ENCODE results near the gene PDE8A.

Gene PDE8A, protein sequence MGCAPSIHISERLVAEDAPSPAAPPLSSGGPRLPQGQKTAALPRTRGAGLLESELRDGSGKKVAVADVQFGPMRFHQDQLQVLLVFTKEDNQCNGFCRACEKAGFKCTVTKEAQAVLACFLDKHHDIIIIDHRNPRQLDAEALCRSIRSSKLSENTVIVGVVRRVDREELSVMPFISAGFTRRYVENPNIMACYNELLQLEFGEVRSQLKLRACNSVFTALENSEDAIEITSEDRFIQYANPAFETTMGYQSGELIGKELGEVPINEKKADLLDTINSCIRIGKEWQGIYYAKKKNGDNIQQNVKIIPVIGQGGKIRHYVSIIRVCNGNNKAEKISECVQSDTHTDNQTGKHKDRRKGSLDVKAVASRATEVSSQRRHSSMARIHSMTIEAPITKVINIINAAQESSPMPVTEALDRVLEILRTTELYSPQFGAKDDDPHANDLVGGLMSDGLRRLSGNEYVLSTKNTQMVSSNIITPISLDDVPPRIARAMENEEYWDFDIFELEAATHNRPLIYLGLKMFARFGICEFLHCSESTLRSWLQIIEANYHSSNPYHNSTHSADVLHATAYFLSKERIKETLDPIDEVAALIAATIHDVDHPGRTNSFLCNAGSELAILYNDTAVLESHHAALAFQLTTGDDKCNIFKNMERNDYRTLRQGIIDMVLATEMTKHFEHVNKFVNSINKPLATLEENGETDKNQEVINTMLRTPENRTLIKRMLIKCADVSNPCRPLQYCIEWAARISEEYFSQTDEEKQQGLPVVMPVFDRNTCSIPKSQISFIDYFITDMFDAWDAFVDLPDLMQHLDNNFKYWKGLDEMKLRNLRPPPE

DNA sequence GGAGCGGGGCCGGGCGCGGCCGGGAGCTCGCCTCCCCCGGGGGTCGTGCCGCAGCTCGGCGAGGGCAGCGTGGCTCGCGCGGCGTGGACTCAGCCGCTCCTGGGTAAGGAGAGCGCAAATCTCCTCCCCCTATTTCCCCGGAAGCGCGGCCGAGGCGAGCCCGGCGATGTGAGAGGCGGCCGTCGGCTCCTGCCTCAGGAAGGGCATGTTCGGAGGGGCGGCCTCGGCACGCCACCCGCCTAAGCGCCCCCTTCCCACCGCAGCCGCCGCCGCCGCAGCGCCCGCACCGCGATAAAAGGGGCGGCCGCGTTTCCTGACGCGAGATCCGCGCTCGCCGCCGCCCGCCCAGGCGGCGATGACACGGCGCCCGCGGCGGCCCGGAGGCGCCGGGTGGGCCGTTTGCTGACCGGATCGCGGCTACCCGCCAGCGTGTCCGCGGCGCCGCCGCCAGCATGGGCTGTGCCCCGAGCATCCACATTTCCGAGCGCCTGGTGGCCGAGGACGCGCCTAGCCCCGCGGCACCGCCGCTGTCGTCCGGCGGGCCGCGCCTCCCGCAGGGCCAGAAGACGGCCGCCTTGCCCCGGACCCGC is at the start of gene PDE8A:
PDE8A (plus strand) TSS at position 146 of the 590 bp plus-strand sequence; CDS start at position 453, 307 bp downstream.
- peak; percentile 24 to 44 for DNase-seq (ENCODE audit: low read depth in 1 of 2, low spot score in 1 of 2)

DNA sequence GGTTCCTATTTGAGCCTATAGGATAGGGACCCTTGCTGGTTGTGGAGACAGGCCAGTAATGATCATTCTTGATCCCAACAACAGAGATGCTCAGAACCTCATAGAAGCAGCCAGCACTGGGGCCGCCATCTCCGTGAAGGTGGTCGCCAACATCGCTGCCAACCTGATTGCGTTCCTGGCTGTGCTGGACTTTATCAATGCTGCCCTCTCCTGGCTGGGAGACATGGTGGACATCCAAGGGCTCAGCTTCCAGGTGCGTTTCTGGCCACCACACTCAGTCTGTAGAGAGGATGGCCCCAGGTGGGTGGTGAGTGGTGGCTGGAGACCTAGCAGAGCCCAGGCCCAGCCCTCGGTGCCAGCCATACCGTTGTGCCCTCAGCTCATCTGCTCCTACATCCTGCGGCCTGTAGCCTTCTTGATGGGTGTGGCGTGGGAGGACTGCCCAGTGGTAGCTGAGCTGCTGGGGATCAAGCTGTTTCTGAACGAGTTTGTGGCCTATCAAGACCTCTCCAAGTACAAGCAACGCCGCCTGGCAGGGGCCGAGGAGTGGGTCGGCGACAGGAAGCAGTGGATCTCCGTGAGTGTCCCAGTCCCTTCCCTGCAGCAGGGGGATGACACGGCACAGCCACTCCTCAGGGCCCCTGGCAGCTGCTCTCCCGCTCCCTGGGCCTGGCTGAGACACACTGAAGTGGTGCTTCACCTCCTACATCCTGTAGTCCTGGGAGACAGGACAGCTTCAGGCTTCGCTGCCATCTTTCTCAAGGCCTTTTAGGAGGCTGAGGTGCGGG is 46.5 kb upstream of the PDE8A start:
- no peak for DNase-seq (ENCODE audit: low read depth in 1 of 2, low spot score in 1 of 2)

DNA sequence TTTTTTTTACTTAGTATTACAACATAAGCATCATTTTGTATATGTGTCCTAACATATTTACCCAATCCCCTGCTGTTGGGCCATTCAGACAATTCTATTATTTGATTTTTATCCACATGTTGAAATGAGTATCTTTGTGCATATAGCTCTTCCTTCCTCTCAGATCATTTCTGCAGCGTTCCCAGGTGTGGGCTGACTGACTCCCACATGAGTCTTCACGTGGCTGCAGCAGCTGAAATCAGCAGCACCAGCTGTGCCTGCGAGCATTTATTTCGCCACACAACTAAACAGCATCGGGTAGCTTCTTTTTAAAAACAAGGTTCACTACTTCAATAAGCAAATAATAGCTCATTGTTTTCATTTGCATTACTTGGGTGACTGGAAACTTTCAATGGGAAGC is 44.5 kb upstream of the PDE8A start:
- no peak for DNase-seq (ENCODE audit: low read depth in 1 of 2, low spot score in 1 of 2)

DNA sequence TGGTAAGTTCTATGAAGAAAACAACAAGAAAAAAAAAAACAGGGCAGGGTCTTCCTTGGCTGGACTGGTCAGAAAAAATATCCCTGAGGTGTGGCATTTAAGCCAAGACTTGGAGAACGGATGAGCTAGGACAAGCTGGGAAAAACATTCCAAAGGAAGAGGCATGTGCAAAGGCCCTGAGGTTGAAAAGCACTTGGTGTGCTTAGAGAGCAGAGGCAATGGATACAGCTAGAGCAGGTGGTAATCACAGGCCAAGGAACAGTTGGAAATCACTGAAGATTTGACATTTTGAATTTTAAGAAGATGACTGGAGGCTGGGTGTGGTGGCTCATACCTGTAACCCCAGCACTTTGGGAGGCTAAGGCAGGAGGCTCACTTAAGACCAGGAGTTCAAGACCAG is 42.9 kb upstream of the PDE8A start:
- DNase-seq (ENCODE audit: low read depth in 1 of 2, low spot score in 1 of 2) = no peak

DNA sequence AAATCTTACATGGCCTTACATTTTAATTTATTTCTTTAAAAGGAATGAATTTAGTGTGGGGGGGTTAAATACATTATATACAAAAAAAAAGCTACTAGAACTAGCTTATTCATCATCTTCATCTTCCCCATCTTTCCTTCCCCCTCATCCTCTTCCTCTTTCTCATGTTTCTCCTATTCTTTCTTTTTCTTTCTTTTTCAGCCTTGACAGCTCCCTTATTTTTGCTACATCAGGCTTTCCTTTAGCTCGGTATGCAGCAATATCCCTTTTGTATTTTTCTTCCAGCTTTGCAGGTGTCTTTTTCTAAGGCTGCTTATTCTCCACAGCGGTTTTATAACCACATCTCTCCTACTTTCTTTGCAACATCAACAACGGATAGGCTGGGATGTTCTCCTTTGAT is 41.3 kb upstream of the PDE8A start:
- DNase-seq (ENCODE audit: low read depth in 1 of 2, low spot score in 1 of 2) = no peak

DNA sequence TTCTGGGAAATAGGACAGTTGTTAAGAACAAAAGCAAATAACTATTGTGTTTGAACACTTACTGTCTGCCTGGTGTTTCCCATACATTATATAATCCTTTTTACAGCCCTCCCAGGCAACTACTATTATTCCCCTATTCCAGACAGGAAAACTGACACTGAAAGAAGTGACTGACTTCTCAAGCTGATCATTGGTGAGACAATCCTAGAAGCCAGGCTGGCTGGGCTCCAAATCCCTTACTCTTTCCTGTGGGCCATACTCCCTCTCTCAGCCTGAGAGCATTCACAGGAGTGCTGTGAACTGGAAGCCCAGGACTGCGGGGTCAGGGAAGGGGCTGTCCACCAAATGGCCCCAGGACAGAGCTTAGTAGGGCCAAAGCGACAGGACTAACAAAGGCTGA is 39.2 kb upstream of the PDE8A start:
- DNase-seq (ENCODE audit: low read depth in 1 of 2, low spot score in 1 of 2) = no peak

DNA sequence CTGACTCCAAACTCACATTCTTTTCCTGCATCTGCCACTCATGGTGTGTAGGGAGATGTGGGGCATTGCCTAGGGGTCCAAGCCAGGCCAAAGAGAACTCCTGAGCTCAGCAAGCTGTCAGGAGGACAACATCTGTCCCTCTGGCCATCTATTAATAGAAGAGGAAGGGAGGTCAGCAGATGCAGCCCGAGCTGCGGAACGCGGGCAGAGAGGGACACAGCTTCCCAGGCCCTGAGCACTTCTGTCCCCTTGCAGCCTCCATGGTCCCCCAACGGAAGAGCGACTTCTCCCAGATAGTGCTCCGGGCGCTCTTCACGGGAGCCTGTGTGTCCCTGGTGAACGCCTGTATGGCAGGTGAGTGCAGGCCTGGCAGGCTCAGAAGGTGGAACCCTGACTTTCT is 37.3 kb upstream of the PDE8A start:
- DNase-seq (ENCODE audit: low read depth in 1 of 2, low spot score in 1 of 2) = no peak

DNA sequence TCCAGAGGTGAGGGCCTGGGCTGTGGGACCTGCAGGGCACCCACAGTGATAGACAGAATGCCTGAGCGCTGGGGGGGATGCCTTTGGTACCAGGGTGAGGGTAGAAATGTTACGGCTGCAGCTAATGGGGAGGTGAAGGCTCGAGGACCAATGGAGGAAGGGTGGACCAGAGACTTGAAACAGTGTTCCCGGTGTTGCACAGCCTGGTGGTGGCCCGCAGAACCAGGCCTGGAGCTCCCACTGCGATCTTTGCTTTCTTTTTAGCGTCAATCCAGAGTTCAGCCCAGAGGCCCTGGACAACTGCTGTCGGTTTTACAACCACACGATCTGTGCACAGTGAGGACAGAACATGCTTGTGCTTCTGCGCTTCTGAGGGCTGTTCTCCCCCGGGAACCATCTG is 36.8 kb upstream of the PDE8A start:
- no peak for DNase-seq (ENCODE audit: low read depth in 1 of 2, low spot score in 1 of 2)

DNA sequence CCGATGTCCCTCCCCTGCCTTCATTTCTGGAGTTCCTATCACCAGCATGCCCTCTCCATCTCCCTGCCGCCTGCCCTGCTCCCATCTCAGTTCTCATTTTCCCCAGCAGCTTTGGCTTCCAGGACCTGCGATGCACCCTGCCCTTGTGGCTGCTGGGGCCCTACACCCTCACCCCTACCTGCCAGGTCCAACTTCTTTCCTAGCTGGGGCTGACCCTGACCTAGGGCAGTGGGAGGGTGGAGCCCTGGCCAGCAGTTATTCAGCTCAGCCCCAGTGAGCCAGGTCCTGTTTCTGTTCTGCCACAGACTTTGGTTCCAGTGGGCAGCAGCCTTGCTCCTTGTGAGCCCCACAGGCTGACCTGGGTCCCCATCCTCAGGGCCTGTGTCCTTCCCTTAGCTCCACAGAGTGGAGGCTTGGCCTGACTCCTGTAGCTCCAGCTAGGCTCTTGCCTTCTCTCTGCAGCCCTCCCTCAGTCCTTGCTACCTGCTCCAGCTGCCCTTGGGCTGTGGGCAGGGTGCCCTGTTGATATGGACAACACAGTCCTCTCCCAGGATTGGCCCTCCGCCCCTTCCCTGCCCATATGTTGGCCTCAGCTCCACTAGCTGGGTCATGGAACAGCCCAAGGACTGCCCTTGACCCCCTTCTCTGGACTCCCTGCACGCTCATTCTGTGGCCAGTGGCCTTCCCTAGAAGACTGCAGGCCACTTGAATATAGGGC is 34.7 kb upstream of the PDE8A start:
- DNase-seq (ENCODE audit: low read depth in 1 of 2, low spot score in 1 of 2) = no peak

DNA sequence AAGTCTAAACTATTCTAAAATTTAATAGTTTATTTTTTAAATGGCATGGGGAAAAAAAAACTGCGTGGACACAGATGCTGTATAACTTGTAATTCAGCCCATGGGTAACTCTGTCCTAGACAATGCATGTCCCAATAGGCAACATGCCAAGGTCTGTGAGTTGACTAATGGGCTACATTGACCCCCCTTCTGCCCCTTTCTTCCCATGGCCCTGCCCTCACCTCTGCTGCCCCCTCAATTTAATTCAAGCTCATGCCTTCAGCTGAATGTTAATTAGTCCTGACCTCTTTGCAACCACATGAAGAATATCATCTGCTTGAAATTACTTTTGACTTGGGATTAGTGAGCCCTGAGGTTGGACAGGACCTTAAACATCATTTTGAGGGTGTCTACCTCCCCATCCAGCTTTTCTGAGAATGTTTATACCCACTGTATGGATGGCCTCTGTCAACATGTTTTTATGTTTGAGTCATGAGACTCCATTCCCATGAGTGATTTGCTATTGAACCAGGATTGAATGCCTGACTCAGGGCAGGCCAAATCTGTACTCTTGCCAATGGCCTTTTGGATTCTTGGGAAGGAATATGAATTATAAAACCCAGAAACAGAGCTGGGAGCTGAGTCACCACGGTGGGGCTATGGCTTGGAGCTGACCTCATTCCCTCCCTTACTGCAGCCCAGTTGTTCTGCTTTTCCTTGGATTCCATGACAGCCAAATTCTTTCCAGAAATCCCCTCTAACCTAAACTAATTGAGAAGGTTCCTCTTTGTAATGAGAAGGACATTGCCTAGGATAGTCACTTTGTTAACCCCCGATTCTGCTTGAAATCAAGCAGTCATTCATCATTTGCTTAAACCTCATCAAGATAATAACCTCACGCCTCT is 33.5 kb upstream of the PDE8A start:
- DNase-seq (ENCODE audit: low read depth in 1 of 2, low spot score in 1 of 2) = no peak

DNA sequence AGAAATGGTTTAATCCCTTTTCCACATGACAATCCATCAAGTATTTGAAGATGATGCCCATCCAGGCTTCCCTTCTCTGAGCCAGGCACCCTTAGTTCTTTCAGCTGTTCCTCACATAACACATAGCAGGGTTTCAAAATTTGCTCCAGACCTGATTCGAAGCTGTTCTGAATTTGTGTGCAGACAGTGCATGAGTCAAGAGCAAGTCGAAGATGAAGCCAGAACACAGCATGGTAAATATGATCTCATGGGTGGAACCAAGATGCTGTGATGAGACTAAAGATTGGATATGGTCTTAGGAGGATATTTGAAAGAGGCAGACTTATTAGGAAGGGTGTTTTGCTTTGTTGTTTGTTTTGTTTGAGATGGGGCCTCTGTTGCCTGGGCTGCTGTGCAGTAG is 32.6 kb upstream of the PDE8A start:
- no peak for DNase-seq (ENCODE audit: low read depth in 1 of 2, low spot score in 1 of 2)

DNA sequence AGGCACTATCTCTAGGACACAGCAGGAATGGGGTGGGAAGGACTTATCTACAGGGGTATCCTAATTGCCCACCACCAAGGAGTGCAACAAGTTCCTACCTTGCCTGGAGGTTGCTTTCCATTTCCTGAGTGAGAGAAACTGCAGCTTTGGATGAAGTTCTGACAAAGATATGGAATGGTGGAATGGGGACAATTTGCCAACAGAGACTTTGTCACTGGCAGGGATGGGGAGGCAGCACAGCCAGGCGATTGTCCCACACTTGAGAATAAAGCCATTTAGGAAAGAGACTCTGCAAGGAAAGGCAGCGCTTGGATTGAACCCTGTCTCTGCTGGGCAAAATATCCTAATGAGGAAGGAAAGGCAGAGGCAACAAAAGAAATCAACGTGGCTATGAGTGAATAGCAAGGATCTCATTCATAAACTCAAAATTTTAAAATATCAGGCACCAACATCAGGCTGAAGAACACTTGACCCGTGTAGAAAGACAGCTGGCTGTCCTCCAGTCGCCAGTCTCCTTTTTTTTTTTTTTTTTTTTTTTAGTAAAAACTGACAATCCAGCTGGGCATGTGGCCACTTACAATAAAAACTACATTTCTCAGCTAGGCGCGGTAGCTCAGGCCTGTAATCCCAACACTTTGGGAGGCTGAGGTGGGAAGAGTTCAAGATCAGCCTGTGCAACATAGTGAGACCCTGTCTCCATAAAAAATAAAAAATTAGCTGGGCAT is 31.6 kb upstream of the PDE8A start:
- DNase-seq (ENCODE audit: low read depth in 1 of 2, low spot score in 1 of 2) = no peak

DNA sequence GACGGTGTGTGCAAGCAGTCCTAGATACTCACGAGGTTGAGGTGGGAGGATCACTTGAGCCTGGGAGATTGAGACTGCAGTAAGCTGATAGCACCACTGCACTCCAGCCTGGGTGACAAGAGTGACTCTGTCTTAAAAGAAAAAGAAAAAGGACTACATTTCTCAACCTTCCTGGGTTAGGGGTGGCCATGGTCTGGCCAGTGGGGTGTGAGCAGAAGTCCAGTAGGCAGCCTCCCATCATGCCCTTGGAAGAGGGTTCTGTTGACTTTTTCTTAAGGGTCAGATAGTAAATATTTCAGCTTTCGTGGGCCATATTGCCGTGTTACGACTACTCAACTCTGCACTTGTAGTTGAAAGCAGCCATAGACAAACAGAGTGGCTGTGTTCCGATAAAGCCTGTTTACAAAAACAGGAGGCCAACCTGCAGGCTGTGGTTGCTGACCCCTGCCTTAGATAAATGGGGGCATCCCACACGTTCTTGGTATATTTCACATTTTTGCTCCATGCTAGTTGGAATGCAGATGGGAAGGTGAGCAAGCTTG is 31.0 kb upstream of the PDE8A start:
- no peak for DNase-seq (ENCODE audit: low read depth in 1 of 2, low spot score in 1 of 2)

DNA sequence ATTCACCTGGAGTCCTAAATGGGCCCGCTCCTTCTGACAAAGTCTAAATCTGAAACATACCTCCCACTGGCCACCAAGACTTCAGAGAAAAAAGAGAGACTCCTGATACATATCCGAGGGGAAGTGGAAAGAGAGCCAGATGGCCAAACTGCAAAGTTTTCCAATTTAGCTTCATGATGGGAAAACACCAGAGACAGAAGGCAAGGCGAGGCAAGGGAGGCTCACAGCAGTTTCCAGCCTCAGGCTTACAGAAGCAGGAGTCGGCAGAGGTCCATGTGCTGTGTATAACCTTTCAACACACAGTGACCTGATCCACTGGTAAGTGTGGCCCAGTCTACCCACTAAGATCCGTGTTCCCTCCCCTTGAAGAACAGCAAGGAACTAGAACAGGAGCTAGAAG is 29.9 kb upstream of the PDE8A start:
- DNase-seq (ENCODE audit: low read depth in 1 of 2, low spot score in 1 of 2) = no peak

DNA sequence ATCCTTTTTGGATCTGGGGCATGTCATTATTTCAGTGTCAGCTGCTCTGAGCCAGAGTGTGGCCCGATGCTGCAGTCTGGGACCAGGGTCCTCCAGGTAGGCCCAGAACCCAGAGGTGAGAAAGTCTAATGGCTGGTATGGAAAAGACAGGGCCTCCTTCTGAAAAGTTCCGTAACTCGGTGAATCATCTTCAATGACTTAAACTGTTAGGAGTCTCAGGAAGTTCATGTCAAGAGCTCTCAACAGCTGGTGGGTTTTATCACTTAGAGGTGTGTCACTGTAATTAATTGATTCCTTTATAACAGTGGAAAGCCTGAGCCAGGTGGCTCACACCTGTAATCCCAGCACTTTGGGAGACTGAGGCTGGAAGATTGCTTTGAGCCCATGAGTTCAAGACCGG is 28.5 kb upstream of the PDE8A start:
- no peak for DNase-seq (ENCODE audit: low read depth in 1 of 2, low spot score in 1 of 2)

DNA sequence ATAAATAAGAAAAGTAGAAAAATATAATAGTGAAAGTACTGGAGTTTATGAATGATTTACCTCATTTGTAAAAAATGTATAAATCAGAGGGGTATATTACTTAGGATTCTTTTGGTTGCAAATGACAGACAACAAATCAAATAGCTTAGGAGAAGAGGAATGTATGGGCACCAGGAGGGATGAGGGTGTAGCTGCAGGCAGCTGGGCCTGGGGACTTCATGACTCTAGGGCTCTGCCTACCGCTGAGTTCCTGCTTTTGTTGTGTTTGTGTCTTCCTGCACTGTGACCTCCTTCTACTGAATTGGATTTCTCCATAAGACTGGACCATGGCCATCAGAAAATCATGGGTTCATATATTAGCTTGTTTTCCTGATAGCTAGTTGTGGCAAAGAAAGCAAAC is 27.9 kb upstream of the PDE8A start:
- DNase-seq (ENCODE audit: low read depth in 1 of 2, low spot score in 1 of 2) = no peak

DNA sequence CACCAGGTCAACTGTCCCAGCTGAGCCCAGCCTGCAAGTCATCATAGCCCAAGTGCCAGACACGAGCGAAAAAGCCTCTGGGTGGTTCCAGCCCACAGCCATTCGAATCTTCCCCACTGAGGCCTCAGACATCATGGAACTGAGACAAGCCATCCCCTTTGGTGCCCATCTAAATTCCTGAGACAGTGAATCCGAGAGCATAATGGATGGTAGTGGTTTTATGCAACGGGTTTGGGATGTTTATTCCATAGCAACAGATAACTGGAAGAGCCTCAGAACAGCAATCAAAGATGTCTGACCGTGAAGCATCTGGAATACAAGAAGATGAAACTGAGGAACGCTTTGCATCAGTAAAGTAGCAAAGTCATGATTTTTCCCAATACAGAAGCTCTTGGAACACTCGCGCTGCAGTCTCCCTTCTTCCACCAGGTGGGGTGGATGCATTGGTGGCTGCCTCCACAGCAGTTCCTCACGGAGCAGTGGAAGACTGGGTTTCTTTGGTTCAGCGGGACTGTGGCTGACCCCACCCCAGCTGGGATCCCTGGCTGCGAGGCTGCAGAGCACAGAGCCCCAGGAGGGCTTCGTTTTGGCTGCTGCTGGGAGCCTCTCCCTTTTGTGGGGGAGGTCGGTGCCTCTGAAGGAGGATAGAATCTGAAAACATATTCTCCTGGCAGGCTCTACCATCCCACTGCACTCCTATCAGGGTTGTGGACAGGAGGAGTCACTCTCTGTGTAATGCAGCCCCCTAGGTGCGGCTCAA is 26.4 kb upstream of the PDE8A start:
- DNase-seq (ENCODE audit: low read depth in 1 of 2, low spot score in 1 of 2) = peak; percentile 5 to 8

DNA sequence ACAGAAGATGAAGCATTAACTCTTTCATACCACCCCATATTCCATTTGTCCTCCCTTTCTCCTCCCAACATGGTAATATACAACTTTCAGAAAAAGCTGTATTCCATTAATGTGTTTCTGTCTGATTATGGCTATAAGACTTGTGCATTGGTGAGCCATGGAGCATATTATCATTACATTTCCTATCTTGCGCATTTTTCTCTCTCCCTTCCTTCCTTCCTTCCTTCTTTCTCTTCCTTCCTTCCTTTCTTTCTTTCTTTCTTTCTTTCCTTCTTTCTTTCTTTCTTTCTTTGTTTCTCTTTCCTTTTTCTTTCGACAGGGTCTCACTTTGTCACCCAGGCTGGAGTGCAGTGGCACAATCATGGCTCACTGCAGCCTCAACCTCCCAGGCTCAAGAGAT is 25.5 kb upstream of the PDE8A start:
- no peak for DNase-seq (ENCODE audit: low read depth in 1 of 2, low spot score in 1 of 2)
